GM21447 (cell line): ENCODE data around the gene ST6GALNAC3.
A peak's percentile ranks its signal among the peaks of the same experiment; 100 is the strongest.

Source experiments
- ATAC-seq: cut with Tn5 transposase; IDR thresholded peaks from one replicate; pipeline ENCODE4 v1.9.1; 2021; ENCODE audit not compliant: unreplicated experiment

ST6GALNAC3 gene

GRCh38 chr1:76186554-76187170, 112.1 kb downstream of the ST6GALNAC3 start:
- ATAC-seq = no peak

DNA sequence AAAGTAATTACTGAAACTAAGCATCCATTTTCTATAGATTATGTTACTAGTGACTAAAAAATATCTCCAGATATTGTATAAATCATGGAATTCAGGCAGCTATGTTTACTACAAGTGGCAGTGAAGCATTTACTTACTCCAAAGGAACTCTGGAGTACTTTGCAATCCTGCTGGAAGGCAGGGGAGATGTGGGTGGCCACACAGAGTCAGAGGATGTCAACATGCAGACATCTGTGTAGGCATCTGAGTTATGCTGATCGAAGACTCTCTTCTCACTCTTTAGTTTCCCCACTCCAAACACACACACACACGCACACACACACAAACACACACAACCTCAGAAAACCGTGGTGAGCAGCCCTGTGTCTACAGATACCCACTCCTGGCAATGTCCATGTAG, 112.9 kb downstream of the ST6GALNAC3 start:
- no peak for ATAC-seq

GRCh38 chr1:76189310-76189709, 114.8 kb downstream of the ST6GALNAC3 start:
- ATAC-seq = no peak

DNA sequence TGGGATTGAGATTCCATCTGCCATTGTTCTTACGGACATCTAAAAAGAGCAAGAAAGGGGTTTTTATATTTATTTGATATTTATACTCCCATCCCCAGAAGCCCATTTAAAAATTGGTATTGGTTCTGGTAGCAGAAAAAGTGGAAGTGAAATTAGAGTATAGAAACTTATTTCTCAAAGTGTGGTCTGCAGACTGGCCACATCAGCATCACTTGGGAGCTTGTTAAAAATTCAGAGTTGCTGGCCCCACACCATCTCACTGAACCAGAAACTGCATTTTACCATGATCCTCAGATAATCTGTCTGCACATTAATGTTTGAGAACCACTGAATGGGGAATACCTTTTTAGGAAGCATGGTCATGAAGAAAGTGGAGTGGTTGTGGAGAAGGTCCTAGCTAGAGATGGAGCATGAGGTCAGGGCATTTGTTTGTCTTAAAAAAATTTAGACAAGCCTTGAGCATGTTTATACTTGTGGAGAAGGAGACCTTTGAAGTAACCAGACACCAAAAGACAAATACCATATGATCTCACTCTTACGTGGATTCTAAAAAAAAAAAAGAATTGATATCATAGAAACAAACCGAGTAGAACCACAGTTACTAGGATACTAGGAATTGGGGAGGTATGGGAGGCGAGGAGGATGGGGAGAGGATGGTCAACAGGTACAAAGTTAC, 116.3 kb downstream of the ST6GALNAC3 start:
- peak; percentile 48 for ATAC-seq

DNA sequence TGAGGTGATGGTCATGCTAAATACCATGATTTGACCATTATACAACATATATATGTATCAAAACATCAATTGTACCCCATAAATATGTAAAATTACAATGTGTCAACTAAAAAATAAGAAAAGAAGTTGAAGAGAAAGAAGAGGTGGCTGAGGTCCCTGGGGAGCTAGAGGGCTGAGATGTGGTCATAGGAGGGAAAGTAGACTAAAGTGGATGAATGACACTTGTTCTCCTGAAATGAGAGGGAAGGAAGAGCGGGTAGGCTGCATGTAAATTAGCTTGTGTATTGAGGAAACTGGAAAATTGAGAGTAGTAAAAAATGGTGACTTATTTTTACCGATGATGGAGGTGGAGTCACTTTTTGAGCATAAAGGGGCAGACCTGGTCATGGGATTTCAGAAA, 117.0 kb downstream of the ST6GALNAC3 start:
- ATAC-seq = no peak

- no peak for ATAC-seq
These were observed 123.9 kb downstream of the ST6GALNAC3 start for GRCh38 chr1:76198452-76198851.

DNA sequence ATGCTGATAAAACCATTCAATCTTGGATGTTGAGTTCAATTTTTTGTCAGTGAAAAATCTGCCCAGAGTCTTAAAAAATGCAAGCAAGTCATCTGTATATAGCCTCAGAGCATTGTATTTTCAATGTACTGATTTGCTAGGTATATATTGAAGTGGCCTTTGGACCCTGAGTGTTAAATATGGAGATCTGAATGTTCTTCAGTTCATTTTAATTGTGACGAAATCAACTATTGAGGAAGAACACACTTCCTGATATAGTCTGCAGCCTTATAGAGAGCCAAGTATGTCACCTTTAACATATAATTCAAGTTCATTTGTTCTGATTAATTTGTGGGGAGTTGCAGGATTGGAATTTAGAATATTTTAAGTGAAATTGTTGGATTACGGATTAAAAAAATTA, 128.1 kb downstream of the ST6GALNAC3 start:
- ATAC-seq = no peak

DNA sequence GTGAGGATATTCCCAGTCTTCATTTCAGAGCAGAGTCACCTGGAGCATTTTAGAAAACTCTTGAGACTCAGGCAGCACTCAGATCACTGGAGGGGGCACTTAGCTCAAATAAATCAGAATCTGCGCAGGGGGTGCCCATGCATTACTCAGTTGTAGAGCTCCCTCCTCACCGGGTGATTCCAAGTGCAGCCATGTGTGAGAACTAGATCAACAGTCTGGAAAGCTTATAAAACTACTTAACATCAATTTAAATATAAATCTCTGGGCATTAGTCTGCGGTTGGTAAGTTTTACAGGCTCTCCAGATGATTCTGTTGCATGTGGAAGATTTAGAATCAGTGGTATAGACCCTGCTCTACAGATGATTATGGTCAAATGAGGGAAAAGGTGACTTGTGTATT, 128.6 kb downstream of the ST6GALNAC3 start:
- no peak for ATAC-seq

DNA sequence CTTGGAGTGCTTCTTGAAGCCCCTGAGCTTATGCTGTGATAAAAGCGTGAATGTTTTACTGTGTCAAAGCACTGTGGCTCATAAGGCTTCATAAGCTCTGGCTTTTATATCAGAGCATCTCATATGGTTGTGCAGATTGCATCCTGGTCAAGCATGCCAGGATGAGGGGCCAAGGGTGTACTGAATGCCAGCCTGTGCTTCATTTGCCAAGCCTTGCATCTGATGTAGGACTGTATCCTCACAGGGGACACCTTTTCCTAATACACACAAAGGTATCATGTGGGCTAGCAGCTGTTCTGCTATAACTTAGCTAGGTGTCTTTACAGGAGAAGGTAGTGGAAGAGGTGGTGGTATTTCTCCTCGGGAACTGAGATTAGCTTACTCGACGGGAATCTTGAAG, 134.7 kb downstream of the ST6GALNAC3 start:
- ATAC-seq = no peak

GRCh38 chr1:76209648-76210047, 135.1 kb downstream of the ST6GALNAC3 start:
- no peak for ATAC-seq

DNA sequence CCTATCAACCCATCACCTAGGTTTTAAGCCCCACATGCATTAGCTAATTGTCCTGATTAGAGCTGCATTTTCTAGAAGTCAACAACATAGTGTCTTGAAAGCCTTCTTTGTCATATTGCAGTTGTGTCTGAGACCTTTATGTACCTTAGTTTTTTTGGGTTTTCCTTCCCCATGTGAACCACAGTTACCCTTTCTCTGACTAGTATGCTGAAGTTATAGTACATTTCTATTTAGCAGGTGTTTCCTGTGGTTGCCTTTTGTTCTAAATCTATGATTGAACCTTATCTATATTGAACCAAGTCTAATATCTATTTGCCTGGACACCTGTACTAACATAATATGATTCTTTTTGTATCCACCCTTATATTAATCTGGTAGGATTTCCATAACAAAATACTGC, 135.6 kb downstream of the ST6GALNAC3 start:
- ATAC-seq = no peak

DNA sequence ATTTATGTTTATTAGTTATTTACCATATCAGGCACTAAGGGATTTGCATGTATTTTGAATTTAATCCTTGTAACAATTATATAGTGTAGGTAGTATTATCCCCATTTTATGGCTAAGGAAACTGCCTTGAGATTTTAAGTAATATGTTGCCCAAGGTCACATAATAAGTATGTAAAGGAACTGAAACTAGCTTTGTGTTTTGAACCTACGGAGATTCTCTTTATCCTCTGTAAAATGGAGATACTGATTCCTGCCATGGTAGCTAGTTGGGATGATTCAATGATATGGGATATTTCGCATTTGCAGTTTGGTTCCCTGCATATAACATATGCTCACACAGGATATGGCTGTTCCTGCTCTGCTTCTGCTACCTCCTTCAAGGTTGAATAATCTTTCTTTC, 144.3 kb downstream of the ST6GALNAC3 start:
- ATAC-seq = no peak

GRCh38 chr1:76219366-76219818, 144.8 kb downstream of the ST6GALNAC3 start:
- ATAC-seq = no peak

DNA sequence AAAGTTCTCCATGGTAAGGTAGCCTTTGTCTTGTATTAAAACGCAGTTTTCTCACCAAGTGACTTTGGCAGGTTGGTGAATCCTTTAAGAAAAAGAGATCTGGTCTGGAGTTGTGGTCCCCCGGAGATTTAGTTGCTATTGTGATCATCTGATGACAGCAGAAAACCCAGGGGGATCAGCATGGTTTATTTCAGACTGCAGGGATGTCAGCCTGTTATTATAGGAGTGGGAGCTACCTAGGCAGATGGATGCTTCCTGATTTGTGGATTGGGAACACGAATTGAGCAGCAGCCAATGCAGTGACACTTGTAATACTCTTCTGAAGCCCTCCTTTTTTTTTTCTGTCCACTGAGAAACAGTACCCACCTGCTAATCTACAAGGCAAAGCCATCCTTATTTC, 150.2 kb downstream of the ST6GALNAC3 start:
- ATAC-seq = no peak

GRCh38 chr1:76225526-76225925, 151.0 kb downstream of the ST6GALNAC3 start:
- ATAC-seq = no peak

DNA sequence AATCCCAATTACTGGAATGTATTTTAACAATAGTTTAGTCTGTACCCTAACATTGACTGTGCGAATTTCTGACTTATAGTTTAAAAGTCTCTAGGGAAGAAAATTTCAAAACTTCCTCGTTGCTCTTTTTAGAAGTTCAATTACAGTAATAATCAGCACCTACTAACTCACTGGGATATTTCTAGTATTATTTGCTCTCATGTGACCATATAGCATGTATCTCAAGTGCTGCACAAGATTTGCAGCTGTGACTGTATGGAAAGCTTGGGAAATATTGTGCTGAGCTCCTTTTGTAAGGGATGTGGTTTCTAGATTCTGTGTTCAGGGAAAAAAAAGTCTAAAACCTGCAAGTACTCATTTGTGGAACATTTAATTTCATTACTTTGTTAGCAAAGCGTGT, 153.1 kb downstream of the ST6GALNAC3 start:
- no peak for ATAC-seq

DNA sequence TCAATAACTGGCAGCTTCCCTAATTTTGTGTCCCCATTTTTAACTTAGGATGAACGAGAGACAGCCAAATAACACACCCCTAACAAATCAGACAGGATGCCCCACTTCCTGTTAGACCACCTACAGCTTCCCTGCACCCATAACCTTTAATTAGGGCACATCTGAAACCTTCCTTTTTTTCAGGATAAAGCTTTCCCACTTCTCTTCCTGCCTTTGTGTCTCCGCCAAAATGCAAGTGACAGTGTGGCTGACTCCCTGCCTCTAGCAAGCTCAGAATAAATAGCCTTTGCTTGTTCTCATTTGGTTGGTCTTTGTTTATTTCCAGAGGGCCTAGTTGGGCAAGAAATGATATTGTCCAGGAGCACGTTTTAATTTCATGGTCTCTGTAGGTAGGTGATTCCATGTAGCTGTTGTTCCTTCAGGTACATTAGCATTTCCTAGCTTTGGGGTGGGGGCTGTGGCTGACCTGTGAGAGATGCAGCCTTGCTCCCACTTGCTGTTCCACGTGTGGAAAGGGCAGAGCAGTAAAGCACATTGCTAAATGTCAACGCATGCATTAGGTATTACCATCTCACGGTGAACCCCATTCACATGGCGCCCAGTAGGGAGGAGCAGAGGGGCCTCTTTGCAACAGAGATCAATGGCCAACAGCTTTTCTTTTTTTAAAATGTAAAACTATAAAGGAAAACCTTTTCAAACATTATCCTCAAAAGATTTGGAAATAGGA, 154.9 kb downstream of the ST6GALNAC3 start:
- ATAC-seq = no peak

- no peak for ATAC-seq
These were observed 156.3 kb downstream of the ST6GALNAC3 start for GRCh38 chr1:76230842-76231281.

DNA sequence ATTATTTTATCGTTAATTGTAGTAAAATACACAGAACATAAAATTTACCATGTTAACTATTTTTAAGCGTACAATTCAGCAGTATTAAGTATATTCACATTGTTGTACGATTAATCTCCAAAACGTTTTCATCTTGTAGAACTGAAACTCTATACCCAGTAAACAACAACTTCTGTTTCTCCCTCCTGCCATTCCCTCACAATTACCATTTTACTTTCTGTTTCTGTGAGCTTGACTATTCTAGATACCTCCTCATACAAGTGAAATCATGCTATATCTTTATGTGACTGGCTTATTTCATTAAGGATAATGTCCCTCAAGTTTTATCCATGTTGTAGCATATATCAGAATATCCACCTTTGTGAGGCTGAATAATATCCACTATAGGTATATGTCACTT, 156.8 kb downstream of the ST6GALNAC3 start:
- ATAC-seq = no peak

- ATAC-seq = no peak
These were observed 158.1 kb downstream of the ST6GALNAC3 start for GRCh38 chr1:76232666-76233065.

DNA sequence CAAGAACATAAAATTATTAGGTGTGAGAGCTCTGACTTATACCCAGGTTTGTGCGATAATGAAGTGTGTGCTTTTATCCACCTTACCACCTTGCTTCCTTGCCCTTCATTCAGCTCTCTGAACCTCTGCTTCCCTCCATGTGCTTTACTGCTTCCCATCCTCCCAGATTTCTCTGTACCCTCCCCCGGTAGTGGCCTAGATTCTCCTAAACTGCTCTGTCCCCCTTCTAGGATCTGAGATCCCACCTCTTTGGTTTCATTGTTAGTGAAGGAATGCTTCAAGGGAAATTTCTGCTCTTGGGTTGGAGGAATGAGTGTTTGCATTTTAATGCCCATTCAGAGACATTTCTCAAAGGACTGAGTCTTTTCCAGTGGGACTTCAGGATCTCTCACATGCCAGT, 159.5 kb downstream of the ST6GALNAC3 start:
- no peak for ATAC-seq

DNA sequence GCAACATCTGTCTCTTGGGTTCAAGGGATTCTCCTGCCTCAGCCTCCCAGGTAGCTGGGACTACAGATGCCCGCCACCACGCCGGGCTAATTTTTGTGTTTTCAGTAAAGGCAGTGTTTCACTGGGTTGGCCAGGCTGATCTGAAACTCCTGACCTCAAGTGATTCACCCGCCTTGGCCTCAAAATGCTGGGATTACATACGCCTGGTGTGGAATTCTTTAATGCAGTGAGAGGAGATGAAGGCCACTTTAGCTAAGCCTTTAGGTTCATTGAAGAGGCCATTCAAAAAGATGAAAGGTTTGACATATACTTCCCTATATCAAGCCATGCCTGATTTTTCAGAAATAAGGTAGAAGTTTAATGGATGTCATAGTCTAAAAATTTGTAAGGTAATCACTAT, 162.7 kb downstream of the ST6GALNAC3 start:
- no peak for ATAC-seq
